Measurements from ENCODE around the gene CHRNA7.

Gene CHRNA7

DNA sequence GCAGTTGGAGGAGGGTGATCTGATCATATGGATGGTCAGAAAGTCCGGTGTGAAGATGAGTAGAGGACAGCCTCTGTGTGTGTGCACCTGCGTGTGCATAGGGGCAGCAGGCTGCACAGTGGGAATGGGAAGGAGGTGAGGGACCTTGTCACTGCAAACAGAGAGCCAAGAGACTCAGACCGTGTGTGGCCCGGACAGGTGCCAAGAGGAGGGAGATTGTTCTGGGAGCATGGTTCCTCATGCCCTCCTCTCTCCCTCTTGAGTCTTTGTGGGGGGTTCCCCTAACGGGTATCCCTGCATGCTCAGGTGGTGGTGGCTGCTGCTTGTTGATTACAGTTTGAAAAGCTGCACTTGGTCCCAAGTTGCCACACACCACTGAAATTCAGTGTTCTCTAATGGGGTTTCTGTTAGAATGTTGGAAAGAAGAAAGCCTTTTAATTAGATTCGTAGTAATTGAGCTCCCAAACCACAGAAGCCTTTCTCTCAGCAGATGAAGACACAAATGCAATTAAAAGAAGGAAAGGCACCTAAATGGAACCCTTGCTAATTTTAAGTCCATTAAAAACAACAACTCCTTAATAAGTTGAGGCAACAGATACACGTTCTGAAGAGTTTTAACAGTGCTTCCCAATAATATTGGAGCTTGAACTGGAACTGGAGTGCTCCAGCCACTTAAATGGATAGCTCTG, 68.9 kb downstream of the CHRNA7 start:
- no peak for DNase-seq (ENCODE audit: extremely low read depth, low read depth)
- TF ChIP-seq, protein P1, sequence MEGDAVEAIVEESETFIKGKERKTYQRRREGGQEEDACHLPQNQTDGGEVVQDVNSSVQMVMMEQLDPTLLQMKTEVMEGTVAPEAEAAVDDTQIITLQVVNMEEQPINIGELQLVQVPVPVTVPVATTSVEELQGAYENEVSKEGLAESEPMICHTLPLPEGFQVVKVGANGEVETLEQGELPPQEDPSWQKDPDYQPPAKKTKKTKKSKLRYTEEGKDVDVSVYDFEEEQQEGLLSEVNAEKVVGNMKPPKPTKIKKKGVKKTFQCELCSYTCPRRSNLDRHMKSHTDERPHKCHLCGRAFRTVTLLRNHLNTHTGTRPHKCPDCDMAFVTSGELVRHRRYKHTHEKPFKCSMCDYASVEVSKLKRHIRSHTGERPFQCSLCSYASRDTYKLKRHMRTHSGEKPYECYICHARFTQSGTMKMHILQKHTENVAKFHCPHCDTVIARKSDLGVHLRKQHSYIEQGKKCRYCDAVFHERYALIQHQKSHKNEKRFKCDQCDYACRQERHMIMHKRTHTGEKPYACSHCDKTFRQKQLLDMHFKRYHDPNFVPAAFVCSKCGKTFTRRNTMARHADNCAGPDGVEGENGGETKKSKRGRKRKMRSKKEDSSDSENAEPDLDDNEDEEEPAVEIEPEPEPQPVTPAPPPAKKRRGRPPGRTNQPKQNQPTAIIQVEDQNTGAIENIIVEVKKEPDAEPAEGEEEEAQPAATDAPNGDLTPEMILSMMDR (IDR thresholded peaks at IDR 0.05; ENCODE audit: low read depth, low read length), result no peak

DNA sequence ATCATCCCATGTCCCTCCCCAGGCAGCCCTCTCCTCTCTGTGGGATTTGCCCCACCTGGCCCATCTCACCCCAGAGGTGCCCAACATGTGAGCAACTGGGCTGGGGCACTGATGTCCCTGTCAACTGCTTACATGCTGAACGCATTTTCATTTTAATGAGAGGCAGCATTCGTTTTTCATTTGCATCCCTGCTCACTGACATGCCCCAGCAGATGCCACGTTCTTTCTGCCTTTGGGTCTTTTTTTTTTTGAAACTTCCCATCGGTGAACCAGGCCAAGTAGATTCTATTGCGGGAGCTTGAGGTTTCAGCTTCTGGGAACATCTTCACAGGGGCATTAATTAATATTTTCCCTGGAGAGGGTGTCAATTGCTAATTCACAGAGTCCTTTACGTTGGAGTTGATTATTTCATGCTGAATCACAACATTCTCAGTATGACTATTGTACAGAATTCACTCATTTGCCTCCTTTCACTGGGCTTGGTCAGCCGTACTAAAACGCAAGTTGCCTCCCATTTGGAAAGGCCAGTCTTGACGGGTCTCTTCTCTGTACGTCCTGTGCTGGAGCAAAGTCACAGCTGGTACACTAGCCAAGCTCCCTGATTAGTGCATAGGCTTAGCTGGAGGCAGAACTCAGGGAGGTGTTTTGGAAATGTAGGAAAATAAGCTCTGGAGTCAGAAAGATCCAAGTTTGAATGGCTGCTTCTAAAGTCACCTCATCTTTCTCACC, 69.8 kb downstream of the CHRNA7 start:
- no peak for DNase-seq (ENCODE audit: extremely low read depth, low read depth)

DNA sequence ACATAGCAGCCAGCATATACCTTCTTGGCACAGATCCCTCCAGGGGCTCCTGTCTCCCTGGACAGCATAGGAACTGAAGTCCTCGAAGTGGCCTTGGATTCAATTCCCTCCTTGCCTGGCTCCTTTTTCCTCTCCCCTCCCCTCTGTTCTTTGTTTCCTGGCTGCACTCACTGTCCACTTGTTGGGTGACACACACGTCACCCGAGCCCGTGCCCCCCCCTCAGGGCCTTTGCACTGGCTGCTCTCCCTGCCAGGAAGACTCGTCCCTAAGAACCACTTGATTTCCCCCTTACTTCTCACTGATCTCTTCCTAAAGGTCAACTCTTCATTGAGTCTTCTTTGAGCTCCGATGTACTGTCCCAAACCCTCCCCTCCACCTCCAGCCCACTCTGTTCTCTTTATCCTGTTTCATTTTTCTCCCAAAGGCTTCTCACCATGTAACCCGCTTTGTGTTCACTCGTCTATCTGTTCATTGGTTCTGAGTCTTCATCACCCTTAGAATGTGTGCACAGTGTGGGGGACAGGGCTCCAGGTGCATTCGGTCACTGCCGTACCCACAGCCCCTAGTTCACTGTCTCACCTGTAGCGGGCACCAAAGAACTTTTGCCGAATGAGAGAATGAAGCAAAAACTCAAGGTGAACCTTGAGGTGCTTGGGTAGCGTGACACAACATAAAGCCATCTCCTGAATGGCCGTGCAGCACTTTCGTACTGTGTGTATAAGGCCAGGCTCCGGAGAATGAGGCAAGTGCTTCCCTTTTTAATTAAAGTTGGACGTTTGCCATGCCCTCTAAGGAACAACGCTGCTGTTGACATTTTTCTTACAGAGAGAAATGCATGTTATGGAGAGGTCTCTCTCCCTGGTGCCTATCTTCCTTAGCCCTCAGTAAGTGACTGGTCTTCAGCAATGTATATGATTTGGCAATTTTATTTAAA, 74.0 kb downstream of the CHRNA7 start:
- no peak for DNase-seq (ENCODE audit: extremely low read depth, low read depth)
- TF ChIP-seq, protein P1 (IDR thresholded peaks at IDR 0.05; ENCODE audit: low read depth, low read length), result no peak

More for the DNA sequence above, 69.8 kb downstream of the CHRNA7 start:
- TF ChIP-seq, protein P1 (IDR thresholded peaks at IDR 0.05; ENCODE audit: low read depth, low read length), result no peak

DNA sequence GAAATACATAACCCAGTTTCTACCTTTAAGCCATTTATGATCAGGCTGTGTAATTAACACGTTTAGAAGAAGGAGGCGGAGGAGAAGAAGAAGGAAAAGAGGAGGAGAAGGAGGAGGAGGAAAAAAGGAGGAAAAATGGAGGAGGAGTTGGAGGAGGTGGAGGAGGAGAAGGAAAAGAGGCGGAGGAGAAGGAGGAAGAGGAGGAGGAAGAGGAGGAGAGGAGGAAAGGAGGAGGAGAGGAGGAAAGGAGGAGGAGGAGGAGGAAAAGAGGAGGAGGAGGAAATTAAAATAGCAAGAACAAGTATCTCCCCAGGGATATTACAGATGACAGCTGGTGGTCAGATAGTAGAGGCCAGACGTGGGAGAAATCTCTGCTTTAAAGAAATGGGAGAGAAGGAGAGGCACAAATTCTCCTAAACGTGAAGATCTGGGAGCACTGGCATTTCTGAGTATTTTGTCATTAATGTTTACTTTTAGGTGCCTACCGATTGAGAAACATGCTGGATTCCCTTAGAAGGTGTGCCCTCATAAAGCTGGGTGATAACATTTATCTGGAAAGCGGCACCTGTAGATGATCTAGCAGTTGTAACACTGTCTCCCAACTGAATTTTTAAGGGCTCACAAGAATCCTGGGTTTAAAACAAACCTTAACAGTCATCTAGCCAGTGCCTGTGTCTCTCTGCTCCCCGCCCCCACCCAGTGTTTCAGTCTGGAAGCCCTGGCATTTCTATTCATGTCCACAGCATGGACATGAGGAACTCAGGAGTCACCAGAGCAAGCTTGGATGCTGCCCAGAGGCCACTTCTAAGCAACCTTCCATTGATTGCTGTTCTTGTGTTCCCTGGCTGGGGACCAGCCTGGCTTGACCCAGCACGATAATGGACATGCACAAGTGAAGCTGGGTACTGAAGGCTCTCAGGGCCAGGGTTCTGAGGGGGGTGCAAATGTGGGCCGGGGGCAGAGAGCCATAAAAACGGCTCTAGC, 75.2 kb downstream of the CHRNA7 start:
- DNase-seq (ENCODE audit: extremely low read depth, low read depth), result no peak
- TF ChIP-seq, protein P1 (IDR thresholded peaks at IDR 0.05; ENCODE audit: low read depth, low read length), result no peak

DNA sequence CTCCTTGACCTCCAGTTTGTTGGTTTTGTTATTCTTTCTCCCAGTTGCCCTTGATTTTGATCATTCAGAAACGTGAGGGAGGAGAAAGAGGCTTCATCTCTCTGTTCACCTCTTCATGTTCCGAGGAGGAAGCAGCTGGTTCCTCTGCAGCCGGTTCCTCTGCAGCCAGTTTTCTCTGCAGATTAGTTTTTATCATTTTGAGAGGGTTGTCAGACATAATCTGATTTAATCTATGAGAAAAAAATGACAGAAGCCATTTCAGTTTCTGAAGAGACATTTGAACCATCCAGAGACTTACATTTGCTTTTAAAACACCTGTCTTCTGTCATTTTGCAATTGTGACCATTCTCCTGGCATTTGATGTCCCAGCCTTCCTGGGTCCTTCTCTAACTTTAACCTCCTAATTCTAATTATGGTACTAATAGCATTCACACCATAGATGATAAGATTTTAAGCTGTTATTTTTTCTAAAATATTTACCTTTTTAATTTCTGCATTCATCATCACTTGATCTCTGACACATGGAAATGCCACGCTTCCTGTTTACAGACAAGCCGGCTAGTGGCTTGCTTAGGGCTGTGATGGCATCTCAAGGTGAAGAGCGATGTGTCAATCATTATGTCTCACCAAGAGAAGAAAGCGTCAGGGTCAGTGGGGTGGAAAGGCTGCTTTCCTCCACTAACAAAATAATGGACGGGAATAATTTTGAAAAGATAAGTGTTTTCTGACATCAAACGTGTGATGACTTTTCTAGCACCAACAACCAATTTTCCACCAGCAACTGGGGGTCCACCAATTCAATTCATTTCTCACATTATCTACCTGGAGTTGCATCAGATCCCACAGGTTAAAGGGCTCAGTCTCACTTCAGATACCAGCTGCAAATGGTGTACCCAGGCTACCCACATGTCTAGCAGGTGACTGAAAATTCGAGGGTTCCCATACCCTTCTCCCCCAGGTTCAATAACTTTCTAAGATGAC, 76.4 kb downstream of the CHRNA7 start:
- TF ChIP-seq, protein P1 (IDR thresholded peaks at IDR 0.05; ENCODE audit: low read depth, low read length), result no peak
- DNase-seq (ENCODE audit: extremely low read depth, low read depth), result no peak

Data from AG09319 (cell line).